Vagina (tissue), 2 donors: ENCODE measurements around the gene SRCIN1. TPM values are rescaled to one million over a fixed set of nuclear protein-coding genes. Genes with fewer than 3 reads are reported as not detected.

Experiments used
- DNase-seq, 2 donors: peaks; one replicate each; pipeline ENCODE4 v3.0.0-alpha.2; 2017; ENCODE audit errors: extremely low spot score in 2 of 2
- H3K27ac ChIP-seq: fragments of 200-600 bp; sonication (generic); one replicate; pipeline ENCODE4 v1.5.1; 2019
- H3K27me3 ChIP-seq: fragments of 200-600 bp; sonication (generic); one replicate; pipeline ENCODE4 v1.5.1; 2019
- H3K36me3 ChIP-seq, 2 donors: fragments of 200-600 bp; sonication (generic); one replicate each; pipeline ENCODE4 v1.5.1; 2017 to 2019
- H3K4me1 ChIP-seq: fragments of 200-600 bp; sonication (generic); one replicate; pipeline ENCODE4 v1.5.1; 2019
- H3K4me3 ChIP-seq, 2 donors: fragments of 200-600 bp; sonication (generic); 1 replicate in 1 of 2; 2 replicates in 1 of 2; pipeline ENCODE4 v1.5.1; 2016 to 2019
- H3K9me3 ChIP-seq: fragments of 200-600 bp; sonication (generic); one replicate; pipeline ENCODE4 v1.5.1; 2019
- POLR2A ChIP-seq, 2 donors: fragments of 450-650 bp; IDR thresholded peaks; one replicate each; pipeline ENCODE4 v1.6.1; 2017; ENCODE audit warnings: antibody characterized with exemption in 2 of 2, mild to moderate bottlenecking in 2 of 2, moderate library complexity in 2 of 2
- POLR2AphosphoS5 ChIP-seq, 2 donors: sonication (generic); formaldehyde crosslinking; IDR thresholded peaks; one replicate each; pipeline ENCODE4 v1.9.0; 2017; ENCODE audit warnings: antibody characterized with exemption in 2 of 2, mild to moderate bottlenecking in 2 of 2, low read depth in 1 of 2; ENCODE audit not compliant: insufficient read depth in 1 of 2
- intact Hi-C: fragments of 100-400 bp; cut with DNase I; formaldehyde crosslinking; loops from one replicate; pipeline ENCODE4 v1.15.1; 2023
- total RNA-seq: library from RNA; depleted of rRNA; stranded (reverse); fragments of >200 nt; gene quantifications from one replicate; pipeline ENCODE4 v1.2.3, GENCODE V29; 2016
- TF ChIP-seq, protein P1 (sequence below), 3 experiments: fragments of 450-650 bp in 2 of 3; fragments of 200-600 bp in 1 of 3; sonication (generic) in 1 of 3; IDR thresholded peaks; one replicate each; pipeline ENCODE4 v1.5.1; 2017 to 2019; ENCODE audit warnings: antibody characterized with exemption in 3 of 3, mild to moderate bottlenecking in 2 of 3, moderate library complexity in 2 of 3

SRCIN1 gene
- total RNA-seq, 1 donor from 2014 or later, result 5.2 TPM

DNA sequence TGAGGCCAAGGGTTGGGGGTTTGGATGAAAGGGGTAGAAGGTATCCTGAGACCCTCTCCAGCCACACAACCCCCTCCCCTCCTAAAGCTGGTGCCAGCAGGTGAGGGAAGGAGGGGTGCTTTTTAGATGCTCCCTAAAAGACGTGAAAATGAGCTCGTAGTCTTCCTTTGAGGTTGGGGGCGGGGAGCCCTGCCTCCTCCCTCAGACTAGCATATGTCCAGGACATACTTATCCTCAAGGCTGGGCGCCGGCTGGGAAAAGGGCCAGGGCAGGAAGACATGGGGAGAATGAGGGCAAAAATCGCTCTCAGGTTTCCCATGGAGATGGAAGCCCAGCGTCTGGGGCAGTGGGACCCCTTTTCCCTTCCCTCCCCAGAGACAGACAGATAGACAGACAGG is 26.7 kb downstream of the SRCIN1 start:
- Histone ChIP-seq H3K27me3 (peaks cover 5% of the 10 kb centered on the region), H3K4me1 (peaks cover 15% of the 10 kb centered on the region), H3K27ac (no peak overlapping the region), H3K36me3 (no peaks in the 10 kb centered on the region), H3K4me3 (no peak overlapping the region), H3K9me3 (no peaks in the 10 kb centered on the region)
- intact Hi-C loops, result no loop called here
- TF ChIP-seq POLR2AphosphoS5 (IDR thresholded peaks at IDR 0.05; ENCODE audit: insufficient read depth in 1 of 2, low read depth in 1 of 2) (no peak), POLR2A (IDR thresholded peaks at IDR 0.05) (no peak)
- TF ChIP-seq, protein P1, sequence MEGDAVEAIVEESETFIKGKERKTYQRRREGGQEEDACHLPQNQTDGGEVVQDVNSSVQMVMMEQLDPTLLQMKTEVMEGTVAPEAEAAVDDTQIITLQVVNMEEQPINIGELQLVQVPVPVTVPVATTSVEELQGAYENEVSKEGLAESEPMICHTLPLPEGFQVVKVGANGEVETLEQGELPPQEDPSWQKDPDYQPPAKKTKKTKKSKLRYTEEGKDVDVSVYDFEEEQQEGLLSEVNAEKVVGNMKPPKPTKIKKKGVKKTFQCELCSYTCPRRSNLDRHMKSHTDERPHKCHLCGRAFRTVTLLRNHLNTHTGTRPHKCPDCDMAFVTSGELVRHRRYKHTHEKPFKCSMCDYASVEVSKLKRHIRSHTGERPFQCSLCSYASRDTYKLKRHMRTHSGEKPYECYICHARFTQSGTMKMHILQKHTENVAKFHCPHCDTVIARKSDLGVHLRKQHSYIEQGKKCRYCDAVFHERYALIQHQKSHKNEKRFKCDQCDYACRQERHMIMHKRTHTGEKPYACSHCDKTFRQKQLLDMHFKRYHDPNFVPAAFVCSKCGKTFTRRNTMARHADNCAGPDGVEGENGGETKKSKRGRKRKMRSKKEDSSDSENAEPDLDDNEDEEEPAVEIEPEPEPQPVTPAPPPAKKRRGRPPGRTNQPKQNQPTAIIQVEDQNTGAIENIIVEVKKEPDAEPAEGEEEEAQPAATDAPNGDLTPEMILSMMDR (IDR thresholded peaks at IDR 0.05), result no peak
- no peak for DNase-seq

DNA sequence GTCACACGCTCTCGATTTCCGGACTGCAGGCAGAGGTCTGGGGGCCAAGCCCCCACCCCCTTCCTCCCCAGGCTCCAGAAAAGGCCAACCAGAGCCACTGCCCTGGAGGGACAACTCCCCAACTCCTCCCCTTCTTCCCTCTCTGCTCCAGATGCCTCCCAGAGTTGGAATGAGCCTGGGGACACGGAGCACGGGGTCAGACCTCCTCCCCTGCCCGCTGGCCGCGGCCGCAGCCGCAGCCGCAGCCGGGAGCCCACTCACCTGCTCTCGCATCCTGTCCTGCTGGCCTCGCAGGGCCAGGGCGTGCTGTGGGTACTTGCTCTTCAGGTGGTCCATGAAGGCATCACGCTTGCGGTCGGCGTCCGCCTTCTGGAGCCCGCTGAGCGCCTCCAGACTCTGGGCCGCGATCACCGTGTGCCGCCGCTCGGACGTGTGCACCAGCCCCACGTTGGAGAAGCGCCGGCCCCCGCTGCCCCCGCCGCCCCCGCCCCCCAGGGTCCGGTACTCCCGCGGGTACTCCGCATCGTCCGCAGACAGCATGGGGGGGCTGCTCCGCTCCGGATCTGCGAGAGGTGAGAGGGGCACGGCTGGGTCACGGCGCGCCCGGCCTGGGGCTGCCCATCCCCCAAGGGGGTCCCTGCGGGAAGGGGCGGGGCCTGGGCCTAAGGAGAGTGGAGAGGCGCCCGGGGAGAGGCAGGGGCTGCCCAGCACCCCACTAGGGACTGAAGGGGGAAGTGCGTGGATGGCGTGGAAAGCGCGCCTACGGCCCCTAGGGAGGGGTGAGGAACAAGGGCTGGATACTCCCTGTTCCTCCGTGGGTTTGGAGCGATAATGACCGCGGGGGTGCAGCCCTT is 27.3 kb downstream of the SRCIN1 start:
- Histone ChIP-seq H3K4me1 (peaks cover 13% of the 10 kb centered on the region), H3K36me3 (no peaks in the 10 kb centered on the region), H3K4me3 (peak overlapping the region; percentile 5 to 13), H3K27me3 (peaks cover 5% of the 10 kb centered on the region), H3K9me3 (no peaks in the 10 kb centered on the region), H3K27ac (no peak overlapping the region)
- intact Hi-C loops, result no loop called here
- TF ChIP-seq POLR2A (IDR thresholded peaks at IDR 0.05) (no peak), POLR2AphosphoS5 (IDR thresholded peaks at IDR 0.05; ENCODE audit: insufficient read depth in 1 of 2, low read depth in 1 of 2) (no peak)
- TF ChIP-seq, protein P1 (IDR thresholded peaks at IDR 0.05), result no peak
- DNase-seq, result no peak

DNA sequence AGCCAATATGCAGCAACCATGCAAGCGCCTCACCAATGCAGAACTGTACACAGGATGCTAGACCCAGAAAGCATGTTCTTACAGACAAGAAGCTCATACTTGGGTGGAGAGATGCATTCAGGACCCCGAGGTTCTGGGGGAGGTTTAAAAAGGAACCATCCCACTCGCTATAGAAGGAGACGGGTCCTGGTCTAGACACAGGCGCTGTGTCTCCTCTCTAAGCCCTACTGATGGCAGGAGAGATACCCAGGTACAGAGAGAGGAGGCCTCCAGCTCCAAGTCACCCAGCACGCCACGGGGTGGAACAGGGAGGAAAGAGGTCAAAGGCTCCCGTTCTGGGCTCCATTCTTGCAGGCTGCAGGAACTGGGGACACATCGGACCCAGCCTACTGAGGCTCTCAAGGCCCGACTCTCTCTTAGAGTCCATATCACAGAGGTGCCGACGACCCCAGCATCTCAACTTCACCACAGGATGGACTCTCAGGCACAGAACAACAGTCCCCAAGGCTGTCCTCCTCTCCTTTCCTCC is 28.0 kb downstream of the SRCIN1 start:
- no peak overlapping the region for H3K4me3 ChIP-seq
- TF ChIP-seq POLR2A (IDR thresholded peaks at IDR 0.05) (no peak), POLR2AphosphoS5 (IDR thresholded peaks at IDR 0.05; ENCODE audit: insufficient read depth in 1 of 2, low read depth in 1 of 2) (no peak)
- TF ChIP-seq, protein P1 (IDR thresholded peaks at IDR 0.05), result no peak
- intact Hi-C loops, result no loop called here

DNA sequence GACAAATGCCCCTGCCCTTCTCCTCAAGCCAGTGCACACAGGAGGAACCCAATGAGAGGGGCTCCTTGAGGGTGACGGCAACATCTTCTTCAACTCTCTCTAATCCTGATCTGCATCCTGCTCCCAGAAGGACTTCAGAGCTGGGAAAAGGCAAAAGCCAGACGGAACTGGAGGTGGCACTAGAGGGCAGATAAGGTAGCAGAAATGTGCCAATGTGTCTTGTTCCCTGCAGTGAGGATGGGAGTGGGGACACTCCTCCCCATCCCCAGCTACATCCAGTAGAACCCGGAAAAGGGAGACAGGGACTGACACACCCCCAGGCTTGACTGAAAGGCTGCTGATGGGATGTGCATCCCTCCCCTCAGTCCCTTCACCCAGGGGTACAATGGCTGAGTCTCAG is 28.5 kb downstream of the SRCIN1 start:
- intact Hi-C loops, result no loop called here
- H3K4me3 ChIP-seq, result no peak overlapping the region
- no peak for DNase-seq
- no peaks in the 10 kb centered on the region for H3K9me3 ChIP-seq
- peaks cover 8% of the 10 kb centered on the region for H3K27me3 ChIP-seq
- peaks cover 17% of the 10 kb centered on the region for H3K4me1 ChIP-seq
- H3K36me3 ChIP-seq, result no peaks in the 10 kb centered on the region
- no peak for TF ChIP-seq POLR2AphosphoS5 (IDR thresholded peaks at IDR 0.05; ENCODE audit: insufficient read depth in 1 of 2, low read depth in 1 of 2)
- TF ChIP-seq, protein P1 (IDR thresholded peaks at IDR 0.05), result no peak
- no peak for TF ChIP-seq POLR2A (IDR thresholded peaks at IDR 0.05)
- H3K27ac ChIP-seq, result no peak overlapping the region

More for the DNA sequence above, 28.0 kb downstream of the SRCIN1 start:
- DNase-seq, result no peak
- Histone ChIP-seq H3K9me3 (no peaks in the 10 kb centered on the region), H3K36me3 (no peaks in the 10 kb centered on the region), H3K27me3 (peaks cover 5% of the 10 kb centered on the region), H3K4me1 (peaks cover 13% of the 10 kb centered on the region), H3K27ac (no peak overlapping the region)

DNA sequence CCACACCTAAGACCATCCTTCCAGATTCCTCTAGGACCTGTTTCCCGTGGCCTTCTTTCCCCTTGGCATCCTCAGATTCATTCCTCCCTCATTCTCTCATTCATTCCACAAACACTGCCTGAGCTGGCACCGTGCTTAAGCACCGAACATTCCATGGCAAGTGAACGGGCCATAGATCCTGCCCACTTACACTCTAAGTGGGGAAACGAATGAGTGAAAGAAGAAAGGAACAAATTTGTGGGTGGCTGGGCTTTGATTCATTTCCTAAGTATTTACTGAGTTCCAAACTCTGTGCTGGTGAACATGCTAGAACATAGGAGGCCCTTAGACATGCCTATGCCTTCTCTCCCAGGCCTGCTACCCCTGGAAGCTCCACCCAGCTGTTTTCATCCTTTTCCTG is 30.0 kb downstream of the SRCIN1 start:
- peaks cover 12% of the 10 kb centered on the region for H3K27me3 ChIP-seq
- H3K4me3 ChIP-seq, result no peak overlapping the region
- H3K36me3 ChIP-seq, result no peaks in the 10 kb centered on the region
- H3K9me3 ChIP-seq, result no peaks in the 10 kb centered on the region
- DNase-seq, result no peak
- no peak for TF ChIP-seq POLR2AphosphoS5 (IDR thresholded peaks at IDR 0.05; ENCODE audit: insufficient read depth in 1 of 2, low read depth in 1 of 2)
- TF ChIP-seq POLR2A (IDR thresholded peaks at IDR 0.05), result no peak
- TF ChIP-seq, protein P1 (IDR thresholded peaks at IDR 0.05), result no peak
- peaks cover 23% of the 10 kb centered on the region for H3K4me1 ChIP-seq
- intact Hi-C loops, result no loop called here
- no peak overlapping the region for H3K27ac ChIP-seq
